Muscle of back (tissue), 11 donors: Measurements from ENCODE around the gene SLC2A3. TPM values are rescaled to one million over a fixed set of nuclear protein-coding genes. Genes with fewer than 3 reads are reported as not detected.
"Not testable (repeated sequence)": the region's sequence is repeated elsewhere in the genome, so short reads cannot be mapped to it uniquely, and the experiment has no call there.

Experiments used
- DNase-seq, 3 donors: peaks; one replicate each; pipeline versions ENCODE4 v3.0.0 to v3.0.0-alpha.2; 2013
- polyA plus RNA-seq, 10 donors: library from polyadenylated mRNA; unstranded; fragments of 120-200 nt; gene quantifications; one replicate each; pipeline ENCODE4 v1.2.1, GENCODE V29; 2013; ENCODE audit not compliant: insufficient read length in 10 of 10

Gene SLC2A3
- polyA plus RNA-seq, 10 donors, result 10.6 to 102 (median 18.5) TPM

GRCh38 chr12:7954418-7954817 is 18.4 kb upstream of the SLC2A3 start:
- DNase-seq, result not testable (repeated sequence)

GRCh38 chr12:7953912-7954311 is 17.9 kb upstream of the SLC2A3 start:
- DNase-seq, result not testable (repeated sequence)

GRCh38 chr12:7951671-7952070 is 15.7 kb upstream of the SLC2A3 start:
- no peak for DNase-seq

- not testable (repeated sequence) for DNase-seq
Observed at GRCh38 chr12:7950230-7950943, 14.4 kb upstream of the SLC2A3 start.

- DNase-seq, result no peak
Observed at GRCh38 chr12:7948589-7949260, 12.7 kb upstream of the SLC2A3 start.

- DNase-seq, result no peak
Observed at GRCh38 chr12:7947011-7947410, 11.0 kb upstream of the SLC2A3 start.

- DNase-seq, result not testable (repeated sequence)
Observed at GRCh38 chr12:7944760-7945159, 8.8 kb upstream of the SLC2A3 start.

GRCh38 chr12:7940906-7941305 is 4.9 kb upstream of the SLC2A3 start:
- DNase-seq, result no peak

- peak in 2 of 3 donors; percentile 58 to 77 for DNase-seq
Observed at GRCh38 chr12:7937833-7938506, 2.0 kb upstream of the SLC2A3 start.

- no peak for DNase-seq
Observed at GRCh38 chr12:7934889-7935492, 996 bp downstream of the SLC2A3 start.

- peak in 1 of 3 donors; percentile 47 for DNase-seq
Observed at GRCh38 chr12:7934091-7934888, 1.7 kb downstream of the SLC2A3 start.

- DNase-seq, result peak; percentile 87 to 92 (median 89)
Observed at GRCh38 chr12:7933255-7933726, 2.7 kb downstream of the SLC2A3 start.

- DNase-seq, result not testable (repeated sequence)
Observed at GRCh38 chr12:7932599-7933240, 3.3 kb downstream of the SLC2A3 start.

- DNase-seq, result no peak
Observed at GRCh38 chr12:7929083-7929792, 6.7 kb downstream of the SLC2A3 start.

- DNase-seq, result no peak
Observed at GRCh38 chr12:7927470-7927869, 8.5 kb downstream of the SLC2A3 start.

- DNase-seq, result not testable (repeated sequence)
Observed at GRCh38 chr12:7926068-7926666, 9.8 kb downstream of the SLC2A3 start.

GRCh38 chr12:7923241-7924236 is 12.4 kb downstream of the SLC2A3 start:
- DNase-seq, result no peak

GRCh38 chr12:7921181-7921580 is 14.8 kb downstream of the SLC2A3 start:
- not testable (repeated sequence) for DNase-seq
